ENCODE results near the gene TSC22D2.

DNA sequence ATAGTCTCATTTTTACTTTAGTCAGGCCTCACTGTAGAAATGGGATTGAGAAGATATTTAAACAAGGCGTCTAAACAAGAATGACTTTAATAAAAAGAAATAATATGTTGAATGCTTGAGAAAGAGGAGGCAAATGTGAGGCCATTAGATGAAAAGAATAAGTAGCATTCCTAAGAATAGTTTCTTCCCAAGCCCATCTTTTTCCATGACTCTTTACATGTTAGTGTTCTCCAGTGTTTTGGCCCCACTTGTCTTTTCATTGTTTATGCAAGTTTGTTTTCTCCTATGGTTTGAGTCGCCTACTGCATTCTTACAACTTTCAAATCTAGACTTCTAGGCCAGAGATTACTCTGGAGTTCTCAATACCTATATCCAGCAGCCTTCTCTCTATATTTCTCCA lies 39.0 kb downstream of the TSC22D2 start:
- TF ChIP-seq, protein P1, sequence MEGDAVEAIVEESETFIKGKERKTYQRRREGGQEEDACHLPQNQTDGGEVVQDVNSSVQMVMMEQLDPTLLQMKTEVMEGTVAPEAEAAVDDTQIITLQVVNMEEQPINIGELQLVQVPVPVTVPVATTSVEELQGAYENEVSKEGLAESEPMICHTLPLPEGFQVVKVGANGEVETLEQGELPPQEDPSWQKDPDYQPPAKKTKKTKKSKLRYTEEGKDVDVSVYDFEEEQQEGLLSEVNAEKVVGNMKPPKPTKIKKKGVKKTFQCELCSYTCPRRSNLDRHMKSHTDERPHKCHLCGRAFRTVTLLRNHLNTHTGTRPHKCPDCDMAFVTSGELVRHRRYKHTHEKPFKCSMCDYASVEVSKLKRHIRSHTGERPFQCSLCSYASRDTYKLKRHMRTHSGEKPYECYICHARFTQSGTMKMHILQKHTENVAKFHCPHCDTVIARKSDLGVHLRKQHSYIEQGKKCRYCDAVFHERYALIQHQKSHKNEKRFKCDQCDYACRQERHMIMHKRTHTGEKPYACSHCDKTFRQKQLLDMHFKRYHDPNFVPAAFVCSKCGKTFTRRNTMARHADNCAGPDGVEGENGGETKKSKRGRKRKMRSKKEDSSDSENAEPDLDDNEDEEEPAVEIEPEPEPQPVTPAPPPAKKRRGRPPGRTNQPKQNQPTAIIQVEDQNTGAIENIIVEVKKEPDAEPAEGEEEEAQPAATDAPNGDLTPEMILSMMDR (IDR thresholded peaks at IDR 0.05) = no peak
- TF ChIP-seq POLR2A (IDR thresholded peaks at IDR 0.05) = no peak

Measured in thyroid gland (tissue), 4 donors.